SK-N-SH (cell line): ENCODE results near the gene PTPRK. TPM values are rescaled to one million over a fixed set of nuclear protein-coding genes. Genes with fewer than 3 reads are reported as not detected.

Experiments used
- CTCF ChIA-PET: fragments of 300-600, 350-600 bp; formaldehyde crosslinking; extraction: SDS; loops from one replicate; lab custom pipeline; 2021; lab: Yijun Ruan, JAX
- POLR2A ChIA-PET: fragments of 350-600 bp; sonication (Branson Sonifier 250); formaldehyde crosslinking; extraction: SDS; loops from one replicate; lab custom pipeline; 2020; ENCODE audit warnings: antibody characterized with exemption, inconsistent platforms; lab: Yijun Ruan, JAX
- DNase-seq: peaks from one replicate; pipeline ENCODE4 v3.0.0; 2012
- H2AFZ ChIP-seq: fragments of 200-600 bp; sonication (generic); 2 replicates; pipeline ENCODE4 v1.8.1; 2016; ENCODE audit warnings: antibody characterized with exemption, mild to moderate bottlenecking, low read depth
- H3F3A ChIP-seq: fragments of 200-600 bp; sonication (generic); replicated peaks from 2 replicates; pipeline ENCODE3; 2016; ENCODE audit warnings: antibody characterized with exemption, mild to moderate bottlenecking; ENCODE audit not compliant: insufficient read depth
- H3K27ac ChIP-seq, 2 experiments: fragments of 200-500 bp in 1 of 2; fragments of 200-600 bp in 1 of 2; sonication (Bioruptor generic) in 1 of 2; sonication (generic), shearing (Covaris generic) in 1 of 2; 2 replicates each; pipeline versions ENCODE4 v1.5.1 to v1.6.1; 2014 to 2016; ENCODE audit warnings: low read depth in 2 of 2, inconsistent platforms in 1 of 2, low read length in 1 of 2, mild to moderate bottlenecking in 1 of 2, mixed read lengths in 1 of 2
- H3K27me3 ChIP-seq: fragments of 200-600 bp; sonication (generic), shearing (Covaris generic); 2 replicates; pipeline ENCODE4 v1.6.1; 2016; ENCODE audit warnings: mixed run types; ENCODE audit not compliant: insufficient read depth
- H3K36me3 ChIP-seq, 2 experiments: fragments of 200-500 bp in 1 of 2; fragments of 200-600 bp in 1 of 2; sonication (Bioruptor generic) in 1 of 2; sonication (generic) in 1 of 2; replicated peaks in 1 of 2; 2 replicates each; pipeline versions ENCODE3 to v1.5.1; 2014 to 2016; ENCODE audit warnings: low read length in 1 of 2, mild to moderate bottlenecking in 1 of 2; ENCODE audit not compliant: insufficient read depth in 2 of 2, control insufficient read depth in 1 of 2
- H3K4me1 ChIP-seq, 2 experiments: fragments of 200-500 bp in 1 of 2; fragments of 200-600 bp in 1 of 2; sonication (Bioruptor generic) in 1 of 2; sonication (generic), shearing (Covaris generic) in 1 of 2; 2 replicates each; pipeline versions ENCODE4 v1.5.1 to v1.6.1; 2014 to 2016; ENCODE audit warnings: low read depth in 1 of 2, low read length in 1 of 2, mixed run types in 1 of 2; ENCODE audit not compliant: insufficient read depth in 2 of 2, control insufficient read depth in 1 of 2
- H3K4me2 ChIP-seq: fragments of 200-600 bp; sonication (generic), shearing (Covaris generic); 2 replicates; pipeline ENCODE4 v1.6.1; 2017; ENCODE audit warnings: mixed run types
- H3K4me3 ChIP-seq, 2 experiments: fragments of 200-500 bp in 1 of 2; fragments of 200-600 bp in 1 of 2; sonication (Bioruptor generic) in 1 of 2; sonication (generic), shearing (Covaris generic) in 1 of 2; 2 replicates each; pipeline versions ENCODE4 v1.5.1 to v1.8.1; 2014 to 2016; ENCODE audit warnings: low read depth in 2 of 2, inconsistent platforms in 1 of 2, low read length in 1 of 2, mild to moderate bottlenecking in 1 of 2, mixed read lengths in 1 of 2, moderate library complexity in 1 of 2
- H3K79me2 ChIP-seq: fragments of 200-600 bp; sonication (generic); 2 replicates; pipeline ENCODE4 v1.8.1; 2017; ENCODE audit warnings: mild to moderate bottlenecking; ENCODE audit not compliant: insufficient read depth
- H3K9ac ChIP-seq: fragments of 200-600 bp; sonication (generic); 2 replicates; pipeline ENCODE4 v1.6.1; 2017; ENCODE audit warnings: mixed run types
- H3K9me2 ChIP-seq: fragments of 200-600 bp; sonication (generic); 2 replicates; pipeline ENCODE4 v1.6.1; 2017; ENCODE audit warnings: mixed run types
- H3K9me3 ChIP-seq: fragments of 200-600 bp; sonication (generic); 2 replicates; pipeline ENCODE4 v1.6.1; 2017; ENCODE audit warnings: mixed run types, mild to moderate bottlenecking, moderate library complexity
- H4K20me1 ChIP-seq: fragments of 200-600 bp; sonication (generic); 2 replicates; pipeline ENCODE4 v1.6.1; 2017; ENCODE audit warnings: mild to moderate bottlenecking, mixed run types; ENCODE audit not compliant: insufficient read depth
- FOXJ3 ChIP-seq: sonication (generic); formaldehyde crosslinking; IDR thresholded peaks from 2 replicates; pipeline ENCODE4 v1.5.1; 2020; ENCODE audit warnings: mild to moderate bottlenecking, missing genetic modification reagents
- GABPA ChIP-seq: IDR thresholded peaks from 2 replicates; pipeline ENCODE4 v1.4.0; 2012; ENCODE audit warnings: low read depth, mild to moderate bottlenecking
- GATA2 ChIP-seq: sonication (generic); formaldehyde crosslinking; IDR thresholded peaks from 2 replicates; pipeline ENCODE4 v1.5.0; 2020; ENCODE audit warnings: mild to moderate bottlenecking, missing genetic modification reagents
- JUND ChIP-seq: IDR thresholded peaks from 2 replicates; pipeline ENCODE4 v1.4.0; 2012
- MAX ChIP-seq: IDR thresholded peaks from 2 replicates; pipeline ENCODE4 v1.4.0; 2012; ENCODE audit warnings: low read depth
- MXI1 ChIP-seq: IDR thresholded peaks from 2 replicates; pipeline ENCODE4 v1.6.1; 2012; ENCODE audit warnings: mild to moderate bottlenecking, low read depth, low read length, improper control_type of control experiment
- NRF1 ChIP-seq: IDR thresholded peaks from 2 replicates; pipeline ENCODE4 v1.6.1; 2012; ENCODE audit warnings: low read depth, mild to moderate bottlenecking, low read length
- POLR2AphosphoS5 ChIP-seq: IDR thresholded peaks from 2 replicates; pipeline ENCODE4 v1.6.1; 2012; ENCODE audit warnings: low read depth, low read length
- RCOR1 ChIP-seq: fragments of 150-350 bp; IDR thresholded peaks from 2 replicates; pipeline ENCODE4 v1.6.1; 2017; ENCODE audit warnings: antibody characterized with exemption, low read length
- REST ChIP-seq: IDR thresholded peaks from 2 replicates; pipeline ENCODE4 v1.6.1; 2012; ENCODE audit warnings: mild to moderate bottlenecking, low read depth, low read length, moderate library complexity
- RFX5 ChIP-seq: IDR thresholded peaks from 2 replicates; pipeline ENCODE4 v1.6.1; 2012; ENCODE audit warnings: mild to moderate bottlenecking, improper control_type of control experiment, low read length
- TAF1 ChIP-seq: IDR thresholded peaks from 2 replicates; pipeline ENCODE4 v1.6.1; 2012; ENCODE audit warnings: low read depth, mild to moderate bottlenecking, low read length, moderate library complexity, borderline replicate concordance
- USF1 ChIP-seq: IDR thresholded peaks from 2 replicates; pipeline ENCODE4 v1.4.0; 2012; ENCODE audit warnings: low read depth, borderline replicate concordance
- YY1 ChIP-seq: IDR thresholded peaks from 2 replicates; pipeline ENCODE4 v1.4.0; 2012; ENCODE audit warnings: low read depth, mild to moderate bottlenecking
- WGBS: methylation state at CpG from one replicate; pipeline ENCODE4 v1.1.6; 2017; ENCODE audit warnings: low lambda C conversion rate; 5-methylcytosine and 5-hydroxymethylcytosine counted together
- polyA plus RNA-seq, 3 experiments: library from polyadenylated mRNA; depleted of rRNA; stranded (reverse); fragments of >200 nt; gene quantifications; 2 replicates each; pipeline ENCODE4 v1.2.3, GENCODE V29; 2012

The PTPRK gene
- polyA plus RNA-seq, 1 of the 3 experiments (the other 2 are of a cell fraction): 9.5 TPM

GRCh38 chr6:128204616-128205015, 315.8 kb downstream of the PTPRK start (continued):
- TF ChIP-seq MAX: no peak
- no peak for TF ChIP-seq RCOR1
- TF ChIP-seq REST: no peak
- TF ChIP-seq, all 33 proteins: peak for 0

GRCh38 chr6:128202169-128202765, 318.1 kb downstream of the PTPRK start:
- POLR2A ChIA-PET: no interaction called here
- TF ChIP-seq RFX5: no peak
- TF ChIP-seq POLR2AphosphoS5: no peak
- TF ChIP-seq YY1: no peak
- no peak for TF ChIP-seq MAX
- no peak for TF ChIP-seq REST
- no peak for TF ChIP-seq TAF1
- no peak for TF ChIP-seq NRF1
- TF ChIP-seq GATA2 (CRISPR knock-in tag): no peak
- no peak for TF ChIP-seq GABPA
- TF ChIP-seq USF1: no peak
- TF ChIP-seq FOXJ3: no peak
- TF ChIP-seq JUND: no peak
- TF ChIP-seq MXI1: no peak
- TF ChIP-seq, all 33 proteins: peak for 0
- Histone ChIP-seq H2AFZ (no peak overlapping the region), H3K36me3 (no peaks in the 10 kb centered on the region), H3K4me1 (0 out of 4 replicates have a peak, but pooled peaks cover 0 to 4% of the 10 kb centered on the region in 2 experiments), H3K4me2 (no peak overlapping the region), H3K79me2 (no peaks in the 10 kb centered on the region), H3K27ac (no peak overlapping the region), H4K20me1 (no peaks in the 10 kb centered on the region), H3K27me3 (no peaks in the 10 kb centered on the region), H3K4me3 (no peak overlapping the region), H3K9me2 (no peaks in the 10 kb centered on the region), H3F3A (no peaks in the 10 kb centered on the region), H3K9me3 (no peaks in the 10 kb centered on the region), H3K9ac (no peak overlapping the region)
- DNase-seq: no peak
- WGBS: 89% methylated on average over 11 of the region's 12 CpGs
- CTCF ChIA-PET: no interaction called here
